KOPT-K1 (cell line): ENCODE measurements around the gene SHFL.
A peak's percentile ranks its signal among the peaks of the same experiment; 100 is the strongest.

Experiments used
- H3K27ac ChIP-seq: fragments of 200-600 bp; sonication (generic); 2 replicates; pipeline ENCODE4 v1.5.1; 2016; ENCODE audit warnings: antibody characterized with exemption, mild to moderate bottlenecking, low read depth, low read length; ENCODE audit not compliant: poor library complexity, severe bottlenecking
- H3K36me3 ChIP-seq: fragments of 200-600 bp; sonication (generic); 2 replicates; pipeline ENCODE4 v1.5.1; 2017; ENCODE audit warnings: antibody characterized with exemption, mild to moderate bottlenecking, low read length, moderate library complexity; ENCODE audit not compliant: insufficient read depth
- H3K9me3 ChIP-seq: fragments of 200-600 bp; sonication (generic); 2 replicates; pipeline ENCODE4 v1.5.1; 2017; ENCODE audit warnings: antibody characterized with exemption, low read length, mild to moderate bottlenecking; ENCODE audit not compliant: insufficient read depth, poor library complexity, severe bottlenecking

SHFL gene

GRCh38 chr19:10111405-10111811 lies 25.3 kb downstream of the SHFL start, which contains the start of gene P2RY11:
P2RY11 (plus strand) TSS chr19:10111693; CDS start chr19:10111722, 29 bp downstream.
- peaks cover 89% of the 10 kb centered on the region for H3K36me3 ChIP-seq
- H3K9me3 ChIP-seq = no peaks in the 10 kb centered on the region
- peak within 1 kb of the TSS; percentile 44 for H3K27ac ChIP-seq

DNA sequence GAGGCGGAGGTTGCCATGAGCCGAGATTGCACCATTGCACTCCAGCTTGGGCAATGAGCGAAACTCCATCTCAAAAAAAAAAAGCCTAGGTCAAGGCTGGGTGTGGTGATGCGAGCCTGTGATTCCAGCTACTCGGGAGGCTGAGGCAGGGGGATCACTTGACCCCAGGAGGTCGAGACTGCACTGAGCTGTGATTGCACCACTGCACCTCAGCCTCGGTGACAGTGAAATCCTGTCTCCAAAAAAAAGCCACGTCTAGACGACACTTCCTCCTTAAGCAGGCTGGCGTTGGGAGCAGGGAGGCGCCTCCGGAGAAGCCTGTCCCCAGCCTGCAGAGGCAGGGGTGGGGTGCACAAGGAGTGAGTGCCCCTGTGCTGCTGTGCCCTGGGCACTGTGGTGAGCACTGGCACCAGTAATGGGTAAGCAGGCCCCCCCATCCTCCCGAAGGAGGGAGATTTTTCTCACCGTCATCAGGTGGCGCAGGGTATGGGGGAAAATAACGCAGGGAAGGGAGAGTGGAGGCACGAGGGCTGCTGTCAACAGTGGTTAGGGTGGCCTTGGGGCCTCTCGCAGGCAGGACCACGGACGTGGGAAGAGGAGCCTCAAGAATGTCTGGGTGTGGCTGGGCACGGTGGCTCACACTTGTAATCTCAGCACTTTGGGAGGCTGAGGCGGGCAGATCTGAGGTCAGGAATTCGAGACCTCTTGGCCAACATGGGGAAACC lies 26.1 kb downstream of the SHFL start:
- H3K27ac ChIP-seq = peak overlapping the region; percentile 44
- peaks cover 92% of the 10 kb centered on the region for H3K36me3 ChIP-seq
- H3K9me3 ChIP-seq = no peaks in the 10 kb centered on the region

GRCh38 chr19:10112895-10113591 lies 26.9 kb downstream of the SHFL start:
- peak overlapping the region; percentile 44 for H3K27ac ChIP-seq
- no peaks in the 10 kb centered on the region for H3K9me3 ChIP-seq
- H3K36me3 ChIP-seq = peaks cover 92% of the 10 kb centered on the region

DNA sequence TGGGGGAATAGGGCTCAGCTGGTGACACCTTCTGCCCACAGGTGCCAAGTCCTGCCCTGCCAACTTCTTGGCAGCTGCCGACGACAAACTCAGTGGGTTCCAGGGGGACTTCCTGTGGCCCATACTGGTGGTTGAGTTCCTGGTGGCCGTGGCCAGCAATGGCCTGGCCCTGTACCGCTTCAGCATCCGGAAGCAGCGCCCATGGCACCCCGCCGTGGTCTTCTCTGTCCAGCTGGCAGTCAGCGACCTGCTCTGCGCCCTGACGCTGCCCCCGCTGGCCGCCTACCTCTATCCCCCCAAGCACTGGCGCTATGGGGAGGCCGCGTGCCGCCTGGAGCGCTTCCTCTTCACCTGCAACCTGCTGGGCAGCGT lies 27.5 kb downstream of the SHFL start:
- Histone ChIP-seq H3K36me3 (peaks cover 92% of the 10 kb centered on the region), H3K9me3 (no peaks in the 10 kb centered on the region), H3K27ac (peak overlapping the region; percentile 44)

GRCh38 chr19:10113964-10114650 lies 28.0 kb downstream of the SHFL start:
- peaks cover 87% of the 10 kb centered on the region for H3K36me3 ChIP-seq
- no peak overlapping the region for H3K27ac ChIP-seq

DNA sequence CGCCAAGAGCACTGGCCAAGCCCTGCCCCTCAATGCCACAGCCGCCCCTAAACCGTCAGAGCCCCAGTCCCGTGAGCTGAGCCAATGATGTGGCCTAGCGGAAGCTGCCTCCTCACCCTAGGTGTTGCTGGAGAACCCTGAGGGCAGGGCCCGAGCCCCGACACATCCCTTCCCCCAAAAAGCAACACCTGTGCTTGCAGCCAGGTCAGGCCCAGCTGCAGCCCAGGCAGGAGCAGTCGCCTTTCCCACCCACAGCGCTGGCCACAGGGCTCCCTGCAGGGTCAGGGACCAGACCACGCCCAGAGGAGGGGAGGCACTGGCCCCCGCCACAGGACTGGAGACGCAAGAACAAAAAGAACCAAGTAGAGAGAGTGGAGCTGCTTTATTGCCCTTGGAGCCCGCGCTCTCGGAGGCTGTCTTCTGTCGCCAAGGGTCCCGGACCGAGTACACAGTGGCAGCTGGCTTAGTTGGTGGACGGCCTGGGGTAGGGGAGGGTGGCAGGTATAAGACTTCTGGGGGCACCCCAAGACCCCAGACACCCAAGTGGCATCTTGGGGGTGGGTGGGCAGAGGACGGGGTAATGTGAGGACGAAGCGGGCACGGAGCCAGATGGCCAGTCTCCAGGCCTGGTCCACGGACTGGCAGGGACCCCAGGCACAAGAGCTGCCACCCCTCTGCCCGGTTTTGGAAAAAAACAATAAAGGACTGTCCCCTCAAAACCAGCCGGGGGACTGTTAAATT lies 28.7 kb downstream of the SHFL start:
- Histone ChIP-seq H3K36me3 (peaks cover 80% of the 10 kb centered on the region), H3K9me3 (no peaks in the 10 kb centered on the region), H3K27ac (no peak overlapping the region)

More at GRCh38 chr19:10113964-10114650, 28.0 kb downstream of the SHFL start:
- H3K9me3 ChIP-seq = no peaks in the 10 kb centered on the region

GRCh38 chr19:10115392-10116084 lies 29.4 kb downstream of the SHFL start:
- no peaks in the 10 kb centered on the region for H3K9me3 ChIP-seq
- no peak overlapping the region for H3K27ac ChIP-seq
- H3K36me3 ChIP-seq = peaks cover 73% of the 10 kb centered on the region

DNA sequence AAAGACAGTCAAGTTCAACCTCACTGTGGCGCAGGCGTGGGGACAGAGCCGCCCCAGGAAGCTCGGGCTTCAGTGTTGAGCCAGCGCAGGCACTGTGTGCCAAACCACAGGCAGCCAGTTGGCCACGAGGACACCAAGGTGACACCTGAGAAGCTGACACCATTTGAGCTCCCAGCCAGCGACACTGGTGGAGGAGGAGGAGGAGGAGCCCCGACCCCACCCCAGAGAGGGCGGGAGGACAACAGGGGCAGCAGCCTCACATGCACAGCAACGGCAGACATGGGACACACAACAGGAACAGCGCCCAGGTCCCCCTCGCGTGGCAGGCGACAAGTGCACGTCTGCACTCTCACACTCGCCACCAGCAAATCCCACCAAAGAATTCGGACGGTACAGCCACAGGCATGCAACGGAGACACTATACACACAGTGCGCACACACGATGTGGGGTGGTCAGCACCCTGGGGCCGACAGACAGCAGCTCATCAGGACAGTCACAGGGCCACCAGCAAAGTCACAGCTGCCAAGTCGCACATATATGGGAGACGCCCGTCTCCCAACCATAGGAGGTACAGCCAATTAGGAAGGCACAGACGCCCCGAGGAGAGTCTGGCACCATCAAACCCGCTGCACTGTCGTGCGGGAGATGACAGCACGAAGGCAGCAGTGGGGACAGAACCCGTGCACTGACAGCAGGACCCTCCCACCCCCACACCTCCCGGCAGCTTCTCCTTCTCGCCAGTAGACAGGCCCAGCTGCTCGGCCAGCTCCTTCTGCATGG lies 30.2 kb downstream of the SHFL start:
- Histone ChIP-seq H3K36me3 (peaks cover 66% of the 10 kb centered on the region), H3K27ac (no peak overlapping the region), H3K9me3 (no peaks in the 10 kb centered on the region)

- Histone ChIP-seq H3K9me3 (no peaks in the 10 kb centered on the region), H3K27ac (no peak overlapping the region), H3K36me3 (peaks cover 58% of the 10 kb centered on the region)
Observed at GRCh38 chr19:10116866-10117616, 30.9 kb downstream of the SHFL start.

DNA sequence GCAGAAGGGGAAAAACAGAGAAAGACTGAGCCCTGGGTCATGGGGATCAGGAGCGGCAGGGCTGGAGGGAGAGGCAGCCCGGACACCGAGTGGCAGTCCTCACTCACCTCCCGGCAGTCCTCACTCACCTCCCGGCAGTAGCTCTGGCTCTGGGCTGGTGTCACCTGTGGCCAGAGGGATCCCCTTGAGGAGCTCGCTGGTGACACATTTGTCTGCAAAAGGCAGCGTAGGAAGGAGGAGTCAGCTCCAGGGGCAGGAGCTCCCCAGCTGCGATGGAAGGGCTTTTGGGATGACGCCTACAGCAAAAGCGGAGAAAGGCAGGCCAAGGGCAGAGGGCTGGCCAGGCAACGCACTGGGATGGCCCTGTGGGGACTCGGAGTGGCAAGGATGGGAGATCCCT lies 32.8 kb downstream of the SHFL start:
- peaks cover 47% of the 10 kb centered on the region for H3K36me3 ChIP-seq
- H3K27ac ChIP-seq = peak overlapping the region; percentile 86
- no peaks in the 10 kb centered on the region for H3K9me3 ChIP-seq

- no peak overlapping the region for H3K27ac ChIP-seq
- H3K36me3 ChIP-seq = peaks cover 45% of the 10 kb centered on the region
- no peaks in the 10 kb centered on the region for H3K9me3 ChIP-seq
Observed at GRCh38 chr19:10120538-10121189, 34.5 kb downstream of the SHFL start.

- H3K36me3 ChIP-seq = peaks cover 43% of the 10 kb centered on the region
- no peaks in the 10 kb centered on the region for H3K9me3 ChIP-seq
- no peak overlapping the region for H3K27ac ChIP-seq
Observed at GRCh38 chr19:10122045-10122444, 35.9 kb downstream of the SHFL start.

DNA sequence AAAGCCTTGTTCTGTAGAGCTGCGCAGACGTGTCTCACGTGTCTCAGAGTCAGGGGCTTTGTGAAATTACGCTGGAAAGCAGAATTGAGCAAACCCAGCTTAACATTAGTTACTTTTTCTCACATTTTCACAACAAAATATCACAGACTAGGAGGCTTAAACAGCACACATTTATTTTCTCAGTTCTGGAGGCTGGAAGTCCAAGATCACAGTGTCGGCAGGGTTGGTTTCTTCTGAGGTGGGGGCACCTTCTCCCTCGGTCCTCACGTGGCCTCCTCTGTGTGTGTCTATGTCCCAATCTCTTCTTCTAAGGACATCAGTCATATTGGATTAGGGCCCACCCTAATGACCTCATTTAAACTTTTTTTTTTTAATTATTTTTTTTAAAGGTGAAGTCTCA lies 38.3 kb downstream of the SHFL start:
- H3K9me3 ChIP-seq = no peaks in the 10 kb centered on the region
- H3K36me3 ChIP-seq = peaks cover 50% of the 10 kb centered on the region
- H3K27ac ChIP-seq = no peak overlapping the region
